ENCODE data around the gene CARMIL1. TPM values are rescaled to one million over a fixed set of nuclear protein-coding genes. Genes with fewer than 3 reads are reported as not detected.

CARMIL1 gene
- total and polyA plus RNA-seq, 2 of the 8 experiments (the other 6 are each of a cell fraction or from before 2014, with no cell fraction given) = 20.3 to 40.4 TPM

- no peak for TF ChIP-seq ATF3 (IDR thresholded peaks at IDR 0.05; ENCODE audit: insufficient read depth, low read depth, low read length)
- TF ChIP-seq CTBP2 (IDR thresholded peaks at IDR 0.05; ENCODE audit: borderline replicate concordance, insufficient read depth, insufficient read length, low read length) = no peak
- no peak for TF ChIP-seq USF2 (IDR thresholded peaks at IDR 0.05; ENCODE audit: low read length)
These were observed 91.2 kb downstream of the CARMIL1 start (continued) for GRCh38 chr6:25370178-25371036.

Measured in H1 (cell line).